GM12878 (cell line): ENCODE data around the gene CUTA. TPM values are rescaled to one million over a fixed set of nuclear protein-coding genes. Genes with fewer than 3 reads are reported as not detected.

Source experiments
- ATAC-seq: fragments of 200-7000 bp; cut with Tn5 transposase; 3 replicates; pipeline ENCODE4 v1.9.1; 2020; ENCODE audit warnings: mild to moderate bottlenecking, moderate library complexity
- BruUV-seq: library from RNA; stranded (reverse); fragments of 400-500 nt; replicated peaks from 2 replicates; lab custom pipeline; 2021; lab: Mats Ljungman, UMichigan
- CTCF ChIA-PET: fragments of 300-600 bp; sonication (Branson Sonifier 250); formaldehyde crosslinking; extraction: SDS; loops from one replicate; lab custom pipeline; 2021; ENCODE audit warnings: inconsistent platforms; lab: Yijun Ruan, JAX
- POLR2A ChIA-PET: fragments of 350-600 bp; formaldehyde crosslinking; extraction: SDS; loops from one replicate; lab custom pipeline; 2021; ENCODE audit warnings: inconsistent platforms; lab: Charles Lee
- RAD21 ChIA-PET: fragments of 300-600 bp; sonication (Branson Sonifier 250); formaldehyde crosslinking; loops from one replicate; lab custom pipeline; 2023; ENCODE audit warnings: antibody characterized with exemption; ENCODE audit not compliant: unreplicated experiment; lab: Charles Lee
- SMC1A ChIA-PET: fragments of 300-600 bp; sonication (Branson Sonifier 250); formaldehyde crosslinking; loops from one replicate; lab custom pipeline; 2023; ENCODE audit not compliant: unreplicated experiment, uncharacterized antibody; lab: Charles Lee
- DNase-seq: peaks from one replicate; pipeline ENCODE4 v3.0.0-alpha.2; 2011; ENCODE audit warnings: low read depth, low spot score
- FAIRE-seq: peaks from 3 replicates; lab custom pipeline; 2011; peaks lifted over from hg19 to GRCh38; lab: Jason Lieb, UNC
- H2AFZ ChIP-seq: 2 replicates; pipeline ENCODE4 v1.6.0; 2011; ENCODE audit warnings: low read depth, low read length, control low read depth; ENCODE audit not compliant: control insufficient read depth
- H3K27ac ChIP-seq: 2 replicates; pipeline ENCODE4 v1.5.1; 2011; ENCODE audit warnings: control low read depth; ENCODE audit not compliant: control insufficient read depth, insufficient read depth
- H3K27me3 ChIP-seq, 2 experiments: replicated peaks in 1 of 2; 2 replicates each; pipeline versions ENCODE4 v1.6.0 to v1.6.1; 2011; ENCODE audit warnings: low read length in 1 of 2; ENCODE audit not compliant: control insufficient read depth in 2 of 2, insufficient read depth in 2 of 2
- H3K36me3 ChIP-seq, 2 experiments: 2 replicates each; pipeline ENCODE4 v1.5.1; 2011; ENCODE audit warnings: low read length in 1 of 2; ENCODE audit not compliant: control insufficient read depth in 2 of 2, insufficient read depth in 2 of 2
- H3K4me1 ChIP-seq: 2 replicates; pipeline ENCODE4 v1.6.1; 2011; ENCODE audit warnings: mild to moderate bottlenecking, low read length, moderate library complexity, mixed read lengths; ENCODE audit not compliant: control insufficient read depth, insufficient read depth
- H3K4me2 ChIP-seq: 2 replicates; pipeline ENCODE4 v1.6.0; 2011; ENCODE audit warnings: control low read depth; ENCODE audit not compliant: control insufficient read depth, insufficient read depth
- H3K4me3 ChIP-seq: fragments of 200-600 bp; sonication (generic); 2 replicates; pipeline ENCODE4 v1.5.1; 2016
- H3K79me2 ChIP-seq: 2 replicates; pipeline ENCODE4 v1.6.0; 2011; ENCODE audit warnings: low read length; ENCODE audit not compliant: control insufficient read depth, insufficient read depth
- H3K9ac ChIP-seq: 2 replicates; pipeline ENCODE4 v1.8.0; 2011; ENCODE audit warnings: low read length, control low read depth, mixed read lengths; ENCODE audit not compliant: control insufficient read depth, insufficient read depth
- H3K9me3 ChIP-seq: replicated peaks from 3 replicates; pipeline ENCODE4 v1.5.1; 2011; ENCODE audit warnings: mild to moderate bottlenecking, low read length; ENCODE audit not compliant: control insufficient read depth, insufficient read depth
- H4K20me1 ChIP-seq: 2 replicates; pipeline ENCODE4 v1.6.0; 2011; ENCODE audit not compliant: control insufficient read depth, insufficient read depth
- BCL11A ChIP-seq: IDR thresholded peaks from 2 replicates; pipeline ENCODE4 v1.6.1; 2011; ENCODE audit warnings: low read depth, low read length
- BMI1 ChIP-seq: fragments of 450-650 bp; IDR thresholded peaks from 2 replicates; pipeline ENCODE4 v1.6.1; 2016; ENCODE audit warnings: mild to moderate bottlenecking, moderate library complexity, borderline replicate concordance
- GATAD2B ChIP-seq: fragments of 450-650 bp; conservative IDR thresholded peaks from 2 replicates; pipeline ENCODE4 v1.6.1; 2017; ENCODE audit warnings: low read depth, mild to moderate bottlenecking, moderate library complexity
- RCOR1 ChIP-seq: conservative IDR thresholded peaks from 2 replicates; pipeline ENCODE4 v1.6.1; 2012; ENCODE audit warnings: low read depth, low read length, improper control_type of control experiment
- RFX5 ChIP-seq: IDR thresholded peaks from 2 replicates; pipeline ENCODE4 v1.6.1; 2011; ENCODE audit warnings: low read depth, low read length, improper control_type of control experiment
- SPI1 ChIP-seq: IDR thresholded peaks from 2 replicates; pipeline ENCODE4 v1.6.1; 2011; ENCODE audit warnings: low read depth, mild to moderate bottlenecking, low read length, moderate library complexity, borderline replicate concordance; ENCODE audit not compliant: insufficient read depth
- TBL1XR1 ChIP-seq: IDR thresholded peaks from 2 replicates; pipeline ENCODE4 v1.6.1; 2012; ENCODE audit warnings: low read depth, low read length, improper control_type of control experiment
- TCF12 ChIP-seq: IDR thresholded peaks from 2 replicates; pipeline ENCODE4 v1.6.1; 2011; ENCODE audit warnings: low read depth, mild to moderate bottlenecking, low read length
- WGBS: methylation state at CpG from one replicate; pipeline ENCODE4 v1.1.6; 2016; ENCODE audit warnings: low lambda C conversion rate; ENCODE audit not compliant: insufficient replicate concordance, insufficient coverage; ENCODE audit errors: missing lambda C conversion rate; 5-methylcytosine and 5-hydroxymethylcytosine counted together
- in situ Hi-C: fragments of 300-500 bp; cut with MboI; formaldehyde crosslinking; loops from 9 replicates; pipeline ENCODE4 v1.14.3; 2018; ENCODE audit warnings: mixed read lengths
- intact Hi-C: fragments of 100-400 bp; cut with micrococcal nuclease; formaldehyde crosslinking; loops from one replicate; pipeline ENCODE4 v1.14.2; 2022; ENCODE audit not compliant: unreplicated experiment
- polyA plus RNA-seq, 11 experiments: library from polyadenylated mRNA; depleted of rRNA in 4 of 11; unstranded in 6 of 11; stranded (reverse) in 5 of 11; fragments of >200 nt; fragmentation: Nextera tagmentation in 4 of 11; fragmentation: Illumina TruSeq in 1 of 11; extraction: Ambion mirVana in 4 of 11; extraction: Trizol in 1 of 11; gene quantifications; 1 replicate in 1 of 11; 2 replicates in 10 of 11; pipeline versions ENCODE4 v1.2.1 to v1.2.3, GENCODE V29; 2011 to 2016; ENCODE audit warnings: inconsistent platforms in 2 of 11, missing spikeins in 2 of 11, low read depth in 1 of 11
- total RNA-seq, 4 experiments: library from RNA; depleted of rRNA in 3 of 4; stranded (reverse); fragments of >200 nt in 3 of 4; fragmentation: Illumina TruSeq in 1 of 4; extraction: Trizol in 1 of 4; gene quantifications; 2 replicates each; pipeline versions ENCODE4 v1.2.1 to v1.2.3, GENCODE V29; 2013 to 2021
- TF ChIP-seq, protein P1 (sequence below): fragments of 450-650 bp; IDR thresholded peaks from 2 replicates; pipeline ENCODE4 v1.6.1; 2018; ENCODE audit warnings: mild to moderate bottlenecking, low read depth, moderate library complexity; ENCODE audit not compliant: partially characterized antibody
- TF ChIP-seq, protein P2 (sequence below): IDR thresholded peaks from 2 replicates; pipeline ENCODE4 v1.6.1; 2011; ENCODE audit warnings: borderline replicate concordance, low read depth, mild to moderate bottlenecking, moderate library complexity, low read length; ENCODE audit not compliant: insufficient read depth, poor library complexity, severe bottlenecking
- TF ChIP-seq, protein P3 (sequence below): fragments of 450-650 bp; IDR thresholded peaks from 2 replicates; pipeline ENCODE4 v1.6.1; 2017; ENCODE audit warnings: borderline replicate concordance
- TF ChIP-seq, protein P4 (sequence below): fragments of 450-650 bp; formaldehyde crosslinking; IDR thresholded peaks from 2 replicates; pipeline ENCODE4 v1.4.0; 2022; ENCODE audit warnings: mild to moderate bottlenecking, moderate library complexity

Gene CUTA
- total and polyA plus RNA-seq, 10 of the 15 experiments (the other 5 are each of a cell fraction or from before 2014, with no cell fraction given) = 102 to 293 (median 189) TPM

DNA sequence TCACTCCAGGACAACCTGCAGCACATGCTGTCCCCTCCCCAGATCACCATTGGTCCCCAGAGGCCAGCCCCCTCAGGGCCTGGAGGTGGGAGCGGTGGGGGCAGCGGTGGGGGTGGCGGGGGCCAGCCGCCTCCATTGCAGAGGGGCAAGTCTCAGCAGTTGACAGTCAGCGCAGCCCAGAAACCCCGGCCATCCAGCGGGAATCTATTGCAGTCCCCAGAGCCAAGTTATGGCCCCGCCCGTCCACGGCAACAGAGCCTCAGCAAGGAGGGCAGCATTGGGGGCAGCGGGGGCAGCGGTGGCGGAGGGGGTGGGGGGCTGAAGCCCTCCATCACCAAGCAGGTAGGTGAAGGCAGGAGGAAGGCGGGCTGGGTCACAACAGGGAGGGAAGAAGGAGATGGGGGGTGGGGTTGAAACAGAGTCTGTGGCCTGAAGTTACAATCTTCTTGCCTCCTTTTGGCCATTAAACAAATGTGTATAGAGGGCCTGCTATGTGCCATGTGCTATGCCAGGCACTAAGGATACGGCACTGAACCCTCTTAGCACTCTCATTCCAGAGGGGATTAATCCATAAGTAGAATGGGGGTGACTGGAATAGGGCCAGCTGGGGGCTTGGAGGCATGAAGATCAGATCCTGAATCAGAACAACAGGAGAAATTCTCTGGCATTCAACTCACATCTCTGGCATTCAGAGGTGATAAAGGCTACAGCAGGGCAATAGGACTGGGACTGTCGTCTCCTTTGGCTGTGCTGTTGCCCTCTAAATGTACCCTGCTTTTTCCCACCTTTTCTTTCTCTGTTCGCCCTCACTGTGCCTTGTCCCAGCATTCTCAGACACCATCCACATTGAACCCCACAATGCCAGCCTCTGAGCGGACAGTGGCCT is 26.0 kb upstream of the CUTA start:
- SMC1A ChIA-PET = no interaction called here
- Histone ChIP-seq H3K79me2 (no peaks in the 10 kb centered on the region), H2AFZ (no peak overlapping the region), H3K4me3 (no peak overlapping the region), H3K27me3 (no peaks in the 10 kb centered on the region), H3K4me2 (no peak overlapping the region), H4K20me1 (no peaks in the 10 kb centered on the region; the same call in 1 of the 2 replicates), H3K4me1 (no peaks in the 10 kb centered on the region), H3K27ac (no peak overlapping the region), H3K9me3 (no peaks in the 10 kb centered on the region), H3K9ac (no peak overlapping the region), H3K36me3 (peaks cover 2 to 9% of the 10 kb centered on the region in 2 experiments; a peak in 3 of 4 replicates)
- 94% methylated on average over 11 of the region's 18 CpGs for WGBS
- in situ Hi-C loops (no loop called here), intact Hi-C loops (no loop called here)
- FAIRE-seq (no peak), ATAC-seq (no peak), DNase-seq (no peak)
- RAD21 ChIA-PET = interaction anchor here (0.7 kb wide), 1 partner anchor 12 kb away, joined by 5 read pairs; no protein-coding TSS in a partner anchor
- CTCF ChIA-PET = no interaction called here
- POLR2A ChIA-PET = no interaction called here
- BruUV-seq = no TSS peak
- TF ChIP-seq, protein P1, sequence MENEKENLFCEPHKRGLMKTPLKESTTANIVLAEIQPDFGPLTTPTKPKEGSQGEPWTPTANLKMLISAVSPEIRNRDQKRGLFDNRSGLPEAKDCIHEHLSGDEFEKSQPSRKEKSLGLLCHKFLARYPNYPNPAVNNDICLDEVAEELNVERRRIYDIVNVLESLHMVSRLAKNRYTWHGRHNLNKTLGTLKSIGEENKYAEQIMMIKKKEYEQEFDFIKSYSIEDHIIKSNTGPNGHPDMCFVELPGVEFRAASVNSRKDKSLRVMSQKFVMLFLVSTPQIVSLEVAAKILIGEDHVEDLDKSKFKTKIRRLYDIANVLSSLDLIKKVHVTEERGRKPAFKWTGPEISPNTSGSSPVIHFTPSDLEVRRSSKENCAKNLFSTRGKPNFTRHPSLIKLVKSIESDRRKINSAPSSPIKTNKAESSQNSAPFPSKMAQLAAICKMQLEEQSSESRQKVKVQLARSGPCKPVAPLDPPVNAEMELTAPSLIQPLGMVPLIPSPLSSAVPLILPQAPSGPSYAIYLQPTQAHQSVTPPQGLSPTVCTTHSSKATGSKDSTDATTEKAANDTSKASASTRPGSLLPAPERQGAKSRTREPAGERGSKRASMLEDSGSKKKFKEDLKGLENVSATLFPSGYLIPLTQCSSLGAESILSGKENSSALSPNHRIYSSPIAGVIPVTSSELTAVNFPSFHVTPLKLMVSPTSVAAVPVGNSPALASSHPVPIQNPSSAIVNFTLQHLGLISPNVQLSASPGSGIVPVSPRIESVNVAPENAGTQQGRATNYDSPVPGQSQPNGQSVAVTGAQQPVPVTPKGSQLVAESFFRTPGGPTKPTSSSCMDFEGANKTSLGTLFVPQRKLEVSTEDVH = no peak
- no peak for TF ChIP-seq TCF12
- no peak for TF ChIP-seq TBL1XR1
- no peak for TF ChIP-seq RCOR1
- TF ChIP-seq GATAD2B = no peak
- TF ChIP-seq BCL11A = no peak
- TF ChIP-seq RFX5 = no peak
- TF ChIP-seq, protein P2, sequence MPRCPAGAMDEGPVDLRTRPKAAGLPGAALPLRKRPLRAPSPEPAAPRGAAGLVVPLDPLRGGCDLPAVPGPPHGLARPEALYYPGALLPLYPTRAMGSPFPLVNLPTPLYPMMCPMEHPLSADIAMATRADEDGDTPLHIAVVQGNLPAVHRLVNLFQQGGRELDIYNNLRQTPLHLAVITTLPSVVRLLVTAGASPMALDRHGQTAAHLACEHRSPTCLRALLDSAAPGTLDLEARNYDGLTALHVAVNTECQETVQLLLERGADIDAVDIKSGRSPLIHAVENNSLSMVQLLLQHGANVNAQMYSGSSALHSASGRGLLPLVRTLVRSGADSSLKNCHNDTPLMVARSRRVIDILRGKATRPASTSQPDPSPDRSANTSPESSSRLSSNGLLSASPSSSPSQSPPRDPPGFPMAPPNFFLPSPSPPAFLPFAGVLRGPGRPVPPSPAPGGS = no peak
- TF ChIP-seq, protein P3, sequence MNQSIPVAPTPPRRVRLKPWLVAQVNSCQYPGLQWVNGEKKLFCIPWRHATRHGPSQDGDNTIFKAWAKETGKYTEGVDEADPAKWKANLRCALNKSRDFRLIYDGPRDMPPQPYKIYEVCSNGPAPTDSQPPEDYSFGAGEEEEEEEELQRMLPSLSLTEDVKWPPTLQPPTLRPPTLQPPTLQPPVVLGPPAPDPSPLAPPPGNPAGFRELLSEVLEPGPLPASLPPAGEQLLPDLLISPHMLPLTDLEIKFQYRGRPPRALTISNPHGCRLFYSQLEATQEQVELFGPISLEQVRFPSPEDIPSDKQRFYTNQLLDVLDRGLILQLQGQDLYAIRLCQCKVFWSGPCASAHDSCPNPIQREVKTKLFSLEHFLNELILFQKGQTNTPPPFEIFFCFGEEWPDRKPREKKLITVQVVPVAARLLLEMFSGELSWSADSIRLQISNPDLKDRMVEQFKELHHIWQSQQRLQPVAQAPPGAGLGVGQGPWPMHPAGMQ = no peak
- no peak for TF ChIP-seq BMI1
- TF ChIP-seq, protein P4, sequence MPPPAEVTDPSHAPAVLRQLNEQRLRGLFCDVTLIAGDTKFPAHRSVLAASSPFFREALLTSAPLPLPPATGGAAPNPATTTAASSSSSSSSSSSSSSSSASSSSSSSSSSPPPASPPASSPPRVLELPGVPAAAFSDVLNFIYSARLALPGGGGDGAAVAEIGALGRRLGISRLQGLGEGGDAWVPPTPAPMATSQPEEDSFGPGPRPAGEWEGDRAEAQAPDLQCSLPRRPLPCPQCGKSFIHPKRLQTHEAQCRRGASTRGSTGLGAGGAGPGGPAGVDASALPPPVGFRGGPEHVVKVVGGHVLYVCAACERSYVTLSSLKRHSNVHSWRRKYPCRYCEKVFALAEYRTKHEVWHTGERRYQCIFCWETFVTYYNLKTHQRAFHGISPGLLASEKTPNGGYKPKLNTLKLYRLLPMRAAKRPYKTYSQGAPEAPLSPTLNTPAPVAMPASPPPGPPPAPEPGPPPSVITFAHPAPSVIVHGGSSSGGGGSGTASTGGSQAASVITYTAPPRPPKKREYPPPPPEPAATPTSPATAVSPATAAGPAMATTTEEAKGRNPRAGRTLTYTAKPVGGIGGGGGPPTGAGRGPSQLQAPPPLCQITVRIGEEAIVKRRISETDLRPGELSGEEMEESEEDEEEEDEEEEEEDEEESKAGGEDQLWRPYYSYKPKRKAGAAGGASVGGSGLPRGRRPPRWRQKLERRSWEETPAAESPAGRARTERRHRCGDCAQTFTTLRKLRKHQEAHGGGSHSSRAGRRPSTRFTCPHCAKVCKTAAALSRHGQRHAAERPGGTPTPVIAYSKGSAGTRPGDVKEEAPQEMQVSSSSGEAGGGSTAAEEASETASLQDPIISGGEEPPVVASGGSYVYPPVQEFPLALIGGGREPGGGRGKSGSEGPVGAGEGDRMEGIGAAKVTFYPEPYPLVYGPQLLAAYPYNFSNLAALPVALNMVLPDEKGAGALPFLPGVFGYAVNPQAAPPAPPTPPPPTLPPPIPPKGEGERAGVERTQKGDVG (CRISPR knock-in tag) = no peak
- no peak for TF ChIP-seq SPI1
